Panc1 (cell line): ENCODE results near the gene CACNA1C. TPM values are rescaled to one million over a fixed set of nuclear protein-coding genes. Genes with fewer than 3 reads are reported as not detected.

Experiments used
- ATAC-seq: fragments of 200-7000 bp; cut with Tn5 transposase; 2 replicates; pipeline ENCODE4 v1.9.1; 2020; ENCODE audit warnings: mild to moderate bottlenecking, moderate library complexity
- BruUV-seq: library from RNA; stranded (reverse); fragments of 400-500 nt; replicated peaks from 2 replicates; lab custom pipeline; 2021; lab: Mats Ljungman, UMichigan
- CTCF ChIA-PET: fragments of 300-600 bp; sonication (Branson Sonifier 250); formaldehyde crosslinking; loops from one replicate; lab custom pipeline; 2022; ENCODE audit warnings: antibody characterized with exemption; lab: Charles Lee
- POLR2A ChIA-PET: fragments of 300-600 bp; sonication (Branson Sonifier 250); formaldehyde crosslinking; loops from one replicate; lab custom pipeline; 2022; ENCODE audit warnings: antibody characterized with exemption; lab: Charles Lee
- DNase-seq: peaks from one replicate; pipeline ENCODE4 v3.0.0-alpha.2; 2010; ENCODE audit warnings: low read depth, low spot score
- H3K27ac ChIP-seq: 2 replicates; pipeline ENCODE4 v1.5.1; 2011; ENCODE audit warnings: mild to moderate bottlenecking, low read length, inconsistent platforms
- H3K27me3 ChIP-seq: fragments of 200-500 bp; sonication (Bioruptor generic); 2 replicates; pipeline ENCODE4 v1.6.0; 2014; ENCODE audit warnings: low read length, inconsistent platforms; ENCODE audit not compliant: control insufficient read depth, insufficient read depth
- H3K36me3 ChIP-seq: fragments of 200-500 bp; sonication (Bioruptor generic); 2 replicates; pipeline ENCODE4 v1.5.1; 2014; ENCODE audit warnings: inconsistent platforms, mild to moderate bottlenecking, low read length, moderate library complexity; ENCODE audit not compliant: control insufficient read depth, insufficient read depth
- H3K4me1 ChIP-seq: 2 replicates; pipeline ENCODE4 v1.5.1; 2011; ENCODE audit warnings: inconsistent platforms, mild to moderate bottlenecking, low read length, moderate library complexity; ENCODE audit not compliant: control insufficient read depth, insufficient read depth
- H3K4me3 ChIP-seq, 2 experiments: 2 replicates each; pipeline ENCODE4 v1.5.1; 2011 to 2012; ENCODE audit warnings: low read depth in 2 of 2, low read length in 2 of 2, mild to moderate bottlenecking in 2 of 2, inconsistent platforms in 1 of 2, moderate library complexity in 1 of 2
- H3K9me3 ChIP-seq: fragments of 200-500 bp; sonication (Bioruptor generic); 2 replicates; pipeline ENCODE4 v1.5.1; 2014; ENCODE audit warnings: low read depth, mild to moderate bottlenecking, inconsistent platforms, low read length, moderate library complexity; ENCODE audit not compliant: control insufficient read depth, insufficient read depth
- POLR2AphosphoS5 ChIP-seq: IDR thresholded peaks from 2 replicates; pipeline ENCODE4 v1.6.1; 2012; ENCODE audit warnings: mild to moderate bottlenecking, low read depth, low read length, moderate library complexity
- SIN3A ChIP-seq: IDR thresholded peaks from 2 replicates; pipeline ENCODE4 v1.6.1; 2012; ENCODE audit warnings: low read depth, mild to moderate bottlenecking, low read length, moderate library complexity, borderline replicate concordance; ENCODE audit not compliant: insufficient read depth
- TCF7L2 ChIP-seq: IDR thresholded peaks from 2 replicates; pipeline ENCODE4 v1.6.1; 2011; ENCODE audit warnings: mild to moderate bottlenecking, low read depth, low read length, inconsistent platforms
- in situ Hi-C: cut with HindIII; loops from 2 replicates; pipeline ENCODE4 v1.10.0; 2016; ENCODE audit warnings: low sequenced_read_pairs, low pct_unique_long_range_greater_than_20kb
- intact Hi-C: fragments of 100-400 bp; cut with micrococcal nuclease; formaldehyde crosslinking; loops from one replicate; pipeline ENCODE4 v1.10.0; 2022; ENCODE audit not compliant: unreplicated experiment
- total RNA-seq: library from RNA; stranded (reverse); gene quantifications from one replicate; pipeline ENCODE4 v1.2.1, GENCODE V29; 2021; ENCODE audit not compliant: unreplicated experiment
- TF ChIP-seq, protein P1 (sequence below), 2 experiments: IDR thresholded peaks; 2 replicates each; pipeline ENCODE4 v1.6.1; 2011 to 2012; ENCODE audit warnings: low read depth in 2 of 2, control low read depth in 1 of 2, low read length in 1 of 2, mild to moderate bottlenecking in 1 of 2, moderate library complexity in 1 of 2; ENCODE audit not compliant: insufficient read depth in 1 of 2
- TF ChIP-seq, protein P2 (sequence below): fragments of 450-650 bp; IDR thresholded peaks from 2 replicates; pipeline ENCODE4 v1.5.1; 2017; ENCODE audit warnings: mild to moderate bottlenecking

CACNA1C gene
- total RNA-seq, 1 experiment from 2014 or later = 0.03 TPM

DNA sequence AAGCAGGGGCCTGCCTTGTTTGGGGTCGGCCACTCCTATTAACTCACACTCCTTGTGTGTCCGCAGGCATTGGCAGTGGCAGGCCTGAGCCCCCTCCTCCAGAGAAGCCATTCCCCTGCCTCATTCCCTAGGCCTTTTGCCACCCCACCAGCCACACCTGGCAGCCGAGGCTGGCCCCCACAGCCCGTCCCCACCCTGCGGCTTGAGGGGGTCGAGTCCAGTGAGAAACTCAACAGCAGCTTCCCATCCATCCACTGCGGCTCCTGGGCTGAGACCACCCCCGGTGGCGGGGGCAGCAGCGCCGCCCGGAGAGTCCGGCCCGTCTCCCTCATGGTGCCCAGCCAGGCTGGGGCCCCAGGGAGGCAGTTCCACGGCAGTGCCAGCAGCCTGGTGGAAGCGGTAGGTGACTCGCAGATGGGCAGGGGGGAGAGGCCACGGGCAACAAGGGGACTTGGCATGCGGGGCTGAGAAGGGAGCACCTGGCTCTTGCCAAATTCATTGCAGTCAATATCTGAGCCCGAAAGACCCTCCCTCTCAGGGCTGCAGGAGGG, 635.7 kb downstream of the CACNA1C start:
- no peak for TF ChIP-seq TCF7L2
- TF ChIP-seq SIN3A = no peak
- TF ChIP-seq, protein P1, sequence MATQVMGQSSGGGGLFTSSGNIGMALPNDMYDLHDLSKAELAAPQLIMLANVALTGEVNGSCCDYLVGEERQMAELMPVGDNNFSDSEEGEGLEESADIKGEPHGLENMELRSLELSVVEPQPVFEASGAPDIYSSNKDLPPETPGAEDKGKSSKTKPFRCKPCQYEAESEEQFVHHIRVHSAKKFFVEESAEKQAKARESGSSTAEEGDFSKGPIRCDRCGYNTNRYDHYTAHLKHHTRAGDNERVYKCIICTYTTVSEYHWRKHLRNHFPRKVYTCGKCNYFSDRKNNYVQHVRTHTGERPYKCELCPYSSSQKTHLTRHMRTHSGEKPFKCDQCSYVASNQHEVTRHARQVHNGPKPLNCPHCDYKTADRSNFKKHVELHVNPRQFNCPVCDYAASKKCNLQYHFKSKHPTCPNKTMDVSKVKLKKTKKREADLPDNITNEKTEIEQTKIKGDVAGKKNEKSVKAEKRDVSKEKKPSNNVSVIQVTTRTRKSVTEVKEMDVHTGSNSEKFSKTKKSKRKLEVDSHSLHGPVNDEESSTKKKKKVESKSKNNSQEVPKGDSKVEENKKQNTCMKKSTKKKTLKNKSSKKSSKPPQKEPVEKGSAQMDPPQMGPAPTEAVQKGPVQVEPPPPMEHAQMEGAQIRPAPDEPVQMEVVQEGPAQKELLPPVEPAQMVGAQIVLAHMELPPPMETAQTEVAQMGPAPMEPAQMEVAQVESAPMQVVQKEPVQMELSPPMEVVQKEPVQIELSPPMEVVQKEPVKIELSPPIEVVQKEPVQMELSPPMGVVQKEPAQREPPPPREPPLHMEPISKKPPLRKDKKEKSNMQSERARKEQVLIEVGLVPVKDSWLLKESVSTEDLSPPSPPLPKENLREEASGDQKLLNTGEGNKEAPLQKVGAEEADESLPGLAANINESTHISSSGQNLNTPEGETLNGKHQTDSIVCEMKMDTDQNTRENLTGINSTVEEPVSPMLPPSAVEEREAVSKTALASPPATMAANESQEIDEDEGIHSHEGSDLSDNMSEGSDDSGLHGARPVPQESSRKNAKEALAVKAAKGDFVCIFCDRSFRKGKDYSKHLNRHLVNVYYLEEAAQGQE (IDR thresholded peaks at IDR 0.05; ENCODE audit: insufficient read depth in 1 of 2, low read depth in 2 of 2, low read length in 1 of 2) = no peak
- TF ChIP-seq, protein P2, sequence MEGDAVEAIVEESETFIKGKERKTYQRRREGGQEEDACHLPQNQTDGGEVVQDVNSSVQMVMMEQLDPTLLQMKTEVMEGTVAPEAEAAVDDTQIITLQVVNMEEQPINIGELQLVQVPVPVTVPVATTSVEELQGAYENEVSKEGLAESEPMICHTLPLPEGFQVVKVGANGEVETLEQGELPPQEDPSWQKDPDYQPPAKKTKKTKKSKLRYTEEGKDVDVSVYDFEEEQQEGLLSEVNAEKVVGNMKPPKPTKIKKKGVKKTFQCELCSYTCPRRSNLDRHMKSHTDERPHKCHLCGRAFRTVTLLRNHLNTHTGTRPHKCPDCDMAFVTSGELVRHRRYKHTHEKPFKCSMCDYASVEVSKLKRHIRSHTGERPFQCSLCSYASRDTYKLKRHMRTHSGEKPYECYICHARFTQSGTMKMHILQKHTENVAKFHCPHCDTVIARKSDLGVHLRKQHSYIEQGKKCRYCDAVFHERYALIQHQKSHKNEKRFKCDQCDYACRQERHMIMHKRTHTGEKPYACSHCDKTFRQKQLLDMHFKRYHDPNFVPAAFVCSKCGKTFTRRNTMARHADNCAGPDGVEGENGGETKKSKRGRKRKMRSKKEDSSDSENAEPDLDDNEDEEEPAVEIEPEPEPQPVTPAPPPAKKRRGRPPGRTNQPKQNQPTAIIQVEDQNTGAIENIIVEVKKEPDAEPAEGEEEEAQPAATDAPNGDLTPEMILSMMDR = no peak
- POLR2A ChIA-PET = no interaction called here
- BruUV-seq = no TSS peak
- in situ Hi-C loops = no loop called here
- intact Hi-C loops = loop anchor here (10.0 kb wide), 1 partner anchor 96 kb away; no protein-coding TSS in a partner anchor
- Histone ChIP-seq H3K9me3 (no peaks in the 10 kb centered on the region), H3K27ac (no peak overlapping the region), H3K36me3 (no peaks in the 10 kb centered on the region), H3K27me3 (peaks cover 13% of the 10 kb centered on the region), H3K4me3 (no peak overlapping the region), H3K4me1 (no peaks in the 10 kb centered on the region)
- CTCF ChIA-PET = no interaction called here
- DNase-seq (no peak), ATAC-seq (no peak)

DNA sequence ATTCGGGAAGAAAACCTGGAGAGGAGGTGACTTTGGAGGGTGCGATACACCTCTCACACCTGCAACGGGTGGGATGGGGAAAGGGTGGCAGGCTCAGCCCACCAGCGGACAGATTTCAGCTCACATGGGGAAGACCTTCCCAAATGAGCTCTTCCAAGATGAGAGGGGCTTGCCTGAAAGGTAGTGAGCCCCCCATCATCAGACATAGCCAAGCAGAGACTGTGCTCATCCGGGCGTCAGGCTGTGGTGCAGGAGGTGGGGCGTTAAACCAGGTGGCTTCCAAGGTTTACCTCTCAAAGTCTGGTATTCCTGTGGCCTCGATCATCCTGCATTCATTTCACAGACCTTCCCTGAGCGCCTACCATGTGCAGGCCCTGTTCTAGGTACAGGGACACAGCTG, 636.6 kb downstream of the CACNA1C start:
- no TSS peak for BruUV-seq
- H3K27ac ChIP-seq = no peak overlapping the region
- intact Hi-C loops = loop anchor here (10.0 kb wide), 1 partner anchor 95 kb away; no protein-coding TSS in a partner anchor
- H3K4me3 ChIP-seq = no peak overlapping the region
- in situ Hi-C loops = no loop called here
- peaks cover 13% of the 10 kb centered on the region for H3K27me3 ChIP-seq
- ATAC-seq = no peak
- no peak for TF ChIP-seq POLR2AphosphoS5
- no peak for TF ChIP-seq SIN3A
- TF ChIP-seq TCF7L2 = no peak
- H3K4me1 ChIP-seq = no peaks in the 10 kb centered on the region
- no peak for DNase-seq
- CTCF ChIA-PET = no interaction called here
- POLR2A ChIA-PET = no interaction called here
- no peaks in the 10 kb centered on the region for H3K9me3 ChIP-seq
- H3K36me3 ChIP-seq = no peaks in the 10 kb centered on the region

DNA sequence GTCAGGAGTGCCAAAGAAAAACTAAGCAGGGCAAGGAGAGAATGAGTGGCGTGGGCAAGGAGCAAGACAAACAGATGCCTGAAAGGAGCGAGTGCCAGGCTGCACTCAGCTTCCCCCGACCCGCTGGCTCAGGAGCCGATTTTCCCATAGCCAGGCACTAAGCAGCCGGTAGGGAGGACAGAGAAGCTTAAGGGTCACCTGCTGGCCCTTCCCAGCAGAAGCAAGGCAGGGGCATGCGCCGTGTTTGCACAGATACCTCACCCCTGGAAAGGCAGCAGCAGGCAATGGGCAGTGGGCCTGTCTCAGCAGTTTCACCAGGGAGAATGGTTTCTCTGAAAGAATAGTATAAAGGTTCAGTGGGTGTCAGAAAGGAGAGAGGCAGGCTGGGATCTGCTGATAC, 637.1 kb downstream of the CACNA1C start:
- Histone ChIP-seq H3K4me1 (no peaks in the 10 kb centered on the region), H3K4me3 (no peak overlapping the region), H3K9me3 (no peaks in the 10 kb centered on the region), H3K27me3 (peaks cover 13% of the 10 kb centered on the region), H3K27ac (no peak overlapping the region), H3K36me3 (no peaks in the 10 kb centered on the region)
- CTCF ChIA-PET = no interaction called here
- BruUV-seq = no TSS peak
- TF ChIP-seq, protein P1 (IDR thresholded peaks at IDR 0.05; ENCODE audit: insufficient read depth in 1 of 2, low read depth in 2 of 2, low read length in 1 of 2) = no peak
- TF ChIP-seq, protein P2 = no peak
- no peak for TF ChIP-seq TCF7L2
- TF ChIP-seq POLR2AphosphoS5 = no peak
- TF ChIP-seq SIN3A = no peak
- intact Hi-C loops (loop anchor here (10.0 kb wide), 1 partner anchor 95 kb away; no protein-coding TSS in a partner anchor), in situ Hi-C loops (no loop called here)
- POLR2A ChIA-PET = no interaction called here
- ATAC-seq (no peak), DNase-seq (no peak)
